GM12891 (cell line): ENCODE data around the gene PIP4K2C.

ENCODE experiments used
- PAX5 ChIP-seq: IDR thresholded peaks from 2 replicates; pipeline ENCODE4 v1.6.1; 2011; ENCODE audit warnings: low read length, moderate library complexity, mild to moderate bottlenecking; ENCODE audit not compliant: insufficient read depth, severe bottlenecking
- POLR2A ChIP-seq: IDR thresholded peaks from 2 replicates; pipeline ENCODE4 v1.6.1; 2011; ENCODE audit warnings: low read depth, low read length, control low read depth
- POLR2AphosphoS5 ChIP-seq: IDR thresholded peaks from 2 replicates; pipeline ENCODE4 v1.6.1; 2011; ENCODE audit warnings: low read depth, low read length, control low read depth

DNA sequence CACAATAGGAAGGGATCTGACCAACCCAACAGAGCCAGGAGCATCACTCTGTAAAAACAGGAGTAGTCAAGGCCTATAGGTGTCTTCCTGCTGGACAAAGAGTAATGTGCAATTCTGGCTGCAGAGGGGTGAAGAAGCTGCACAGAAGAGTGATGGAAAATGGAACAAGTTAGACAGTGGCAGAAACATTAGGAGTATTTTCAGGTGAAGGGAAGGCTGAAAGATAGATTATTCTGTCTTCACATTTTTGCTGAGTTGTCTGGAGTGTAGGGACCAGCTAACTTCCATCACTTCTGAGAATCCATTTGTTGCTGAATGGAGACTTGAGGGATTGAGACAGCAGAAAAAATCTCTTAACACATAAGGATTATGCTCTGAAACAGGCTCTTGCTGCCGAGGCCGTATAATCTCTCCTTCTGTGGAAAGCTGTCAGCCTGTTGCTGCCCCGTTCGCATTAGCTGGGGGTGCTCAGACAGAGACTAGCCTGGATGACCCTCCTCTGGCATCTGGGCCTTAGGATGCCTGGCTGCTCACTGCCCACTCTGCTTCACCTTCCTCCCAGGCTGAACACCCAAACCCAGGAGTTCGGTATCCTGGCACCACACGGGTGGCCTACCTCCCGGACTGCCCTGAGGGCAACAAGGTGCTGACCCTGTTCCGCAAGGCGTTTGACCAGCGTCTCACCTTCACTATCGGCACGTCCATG, 17.1 kb downstream of the PIP4K2C start:
- TF ChIP-seq PAX5 (no peak), POLR2A (no peak), POLR2AphosphoS5 (no peak)
